H1 (cell line): Measurements from ENCODE around the gene SCPEP1. TPM values are rescaled to one million over a fixed set of nuclear protein-coding genes. Genes with fewer than 3 reads are reported as not detected.

ENCODE experiments used
- CTCF ChIA-PET: fragments of 300-600 bp; sonication (Branson Sonifier 250); formaldehyde crosslinking; loops from one replicate; lab custom pipeline; 2021; ENCODE audit not compliant: partially characterized antibody; lab: Charles Lee
- POLR2A ChIA-PET: fragments of 300-600 bp; sonication (Branson Sonifier 250); formaldehyde crosslinking; loops from one replicate; lab custom pipeline; 2021; ENCODE audit warnings: inconsistent platforms; ENCODE audit not compliant: partially characterized antibody; lab: Charles Lee
- DNase-seq, 2 experiments: peaks; one replicate each; pipeline versions ENCODE4 v3.0.0 to v3.0.0-alpha.2; 2010 to 2022; ENCODE audit warnings: low spot score in 2 of 2, low read depth in 1 of 2, mixed read lengths in 1 of 2
- FAIRE-seq: peaks from 2 replicates; lab custom pipeline; 2011; peaks lifted over from hg19 to GRCh38; lab: Jason Lieb, UNC
- H2AFZ ChIP-seq: 2 replicates; pipeline ENCODE4 v1.8.1; 2012; ENCODE audit warnings: low read length, inconsistent platforms
- H2AK5ac ChIP-seq: 2 replicates; pipeline ENCODE4 v1.6.1; 2013; ENCODE audit warnings: low read depth, low read length
- H2BK120ac ChIP-seq: replicated peaks from 2 replicates; pipeline ENCODE3; 2013; ENCODE audit warnings: low read depth, low read length, inconsistent platforms
- H2BK12ac ChIP-seq: 2 replicates; pipeline ENCODE4 v1.6.1; 2013; ENCODE audit warnings: low read depth, low read length
- H2BK15ac ChIP-seq: 2 replicates; pipeline ENCODE4 v1.6.1; 2013; ENCODE audit warnings: low read length
- H2BK20ac ChIP-seq: 2 replicates; pipeline ENCODE4 v1.6.1; 2013; ENCODE audit warnings: low read length
- H2BK5ac ChIP-seq: 2 replicates; pipeline ENCODE4 v1.6.1; 2013; ENCODE audit warnings: low read depth, low read length
- H3K14ac ChIP-seq: 2 replicates; pipeline ENCODE4 v1.6.1; 2013; ENCODE audit warnings: inconsistent platforms; ENCODE audit not compliant: insufficient read length
- H3K18ac ChIP-seq: 2 replicates; pipeline ENCODE4 v1.6.1; 2013; ENCODE audit warnings: low read length; ENCODE audit errors: extremely low read depth
- H3K23ac ChIP-seq: 2 replicates; pipeline ENCODE4 v1.6.1; 2013; ENCODE audit warnings: inconsistent platforms; ENCODE audit not compliant: insufficient read length
- H3K23me2 ChIP-seq: 2 replicates; pipeline ENCODE4 v1.6.1; 2013; ENCODE audit warnings: low read depth, low read length
- H3K27ac ChIP-seq: 2 replicates; pipeline ENCODE4 v1.6.1; 2011; ENCODE audit warnings: low read depth, low read length, inconsistent platforms
- H3K27me3 ChIP-seq, 4 experiments: replicated peaks in 1 of 4; 1 replicate in 1 of 4; 2 replicates in 3 of 4; pipeline versions ENCODE4 v1.6.1 to v1.8.1; 2011 to 2013; ENCODE audit warnings: low read length in 3 of 4, mild to moderate bottlenecking in 3 of 4, inconsistent platforms in 2 of 4, mixed read lengths in 2 of 4, moderate library complexity in 1 of 4; ENCODE audit not compliant: control insufficient read depth in 3 of 4, insufficient read depth in 3 of 4; ENCODE audit errors: extremely low read depth in 1 of 4
- H3K36me3 ChIP-seq, 4 experiments: 2 replicates each; pipeline versions ENCODE4 v1.6.1 to v1.8.1; 2011 to 2013; ENCODE audit warnings: mild to moderate bottlenecking in 4 of 4, low read length in 3 of 4, moderate library complexity in 2 of 4, control low read depth in 1 of 4, inconsistent platforms in 1 of 4; ENCODE audit not compliant: insufficient read depth in 4 of 4, control insufficient read depth in 2 of 4
- H3K4ac ChIP-seq: replicated peaks from 2 replicates; pipeline ENCODE3; 2013; ENCODE audit warnings: low read length, low read depth, mixed read lengths, inconsistent platforms; ENCODE audit not compliant: insufficient read length
- H3K4me1 ChIP-seq, 4 experiments: replicated peaks in 1 of 4; 1 replicate in 1 of 4; 2 replicates in 3 of 4; pipeline versions ENCODE4 v1.6.1 to v1.8.1; 2011 to 2013; ENCODE audit warnings: low read length in 3 of 4, inconsistent platforms in 2 of 4, mixed read lengths in 1 of 4; ENCODE audit not compliant: insufficient read depth in 4 of 4, control insufficient read depth in 3 of 4
- H3K4me2 ChIP-seq, 2 experiments: 2 replicates each; pipeline versions ENCODE4 v1.6.1 to v1.8.1; 2011 to 2013; ENCODE audit warnings: low read depth in 2 of 2, low read length in 2 of 2, control low read depth in 1 of 2, inconsistent platforms in 1 of 2, mild to moderate bottlenecking in 1 of 2; ENCODE audit not compliant: insufficient read depth in 1 of 2
- H3K4me3 ChIP-seq, 4 experiments: fragments of 200-600, 300-600 bp in 1 of 4; sonication (generic), shearing (Covaris generic), sonication (Bioruptor Twin) in 1 of 4; 2 replicates each; pipeline versions ENCODE4 v1.5.1 to v1.8.1; 2011 to 2016; ENCODE audit warnings: low read length in 4 of 4, low read depth in 3 of 4, control low read depth in 2 of 4, inconsistent platforms in 2 of 4, mild to moderate bottlenecking in 2 of 4, mixed read lengths in 1 of 4, moderate library complexity in 1 of 4; ENCODE audit not compliant: insufficient read depth in 2 of 4; ENCODE audit errors: extremely low read depth in 1 of 4
- H3K56ac ChIP-seq: replicated peaks from 2 replicates; pipeline ENCODE3; 2013; ENCODE audit warnings: low read depth, mild to moderate bottlenecking, mixed read lengths, low read length, inconsistent platforms; ENCODE audit not compliant: insufficient read length
- H3K79me1 ChIP-seq: 2 replicates; pipeline ENCODE4 v1.6.1; 2013; ENCODE audit warnings: low read depth, low read length, control low read depth
- H3K79me2 ChIP-seq, 2 experiments: 2 replicates each; pipeline versions ENCODE4 v1.6.1 to v1.8.1; 2012 to 2013; ENCODE audit warnings: low read length in 2 of 2, mild to moderate bottlenecking in 2 of 2, inconsistent platforms in 1 of 2; ENCODE audit not compliant: insufficient read depth in 2 of 2, control insufficient read depth in 1 of 2
- H3K9ac ChIP-seq, 4 experiments: replicated peaks in 1 of 4; 1 replicate in 1 of 4; 2 replicates in 3 of 4; pipeline versions ENCODE4 v1.6.1 to v1.8.1; 2011 to 2013; ENCODE audit warnings: low read depth in 3 of 4, low read length in 3 of 4, control low read depth in 2 of 4, mild to moderate bottlenecking in 2 of 4, moderate library complexity in 2 of 4, inconsistent platforms in 1 of 4; ENCODE audit errors: extremely low read depth in 1 of 4
- H3K9me3 ChIP-seq, 2 experiments: 2 replicates each; pipeline versions ENCODE4 v1.6.1 to v1.8.1; 2012 to 2013; ENCODE audit warnings: mild to moderate bottlenecking in 2 of 2, moderate library complexity in 2 of 2, control low read depth in 1 of 2, inconsistent platforms in 1 of 2, low read depth in 1 of 2, low read length in 1 of 2, mixed read lengths in 1 of 2; ENCODE audit not compliant: insufficient read depth in 2 of 2
- H4K20me1 ChIP-seq, 2 experiments: replicated peaks in 1 of 2; 2 replicates each; pipeline versions ENCODE3 to v1.8.1; 2011 to 2013; ENCODE audit warnings: inconsistent platforms in 2 of 2, low read length in 2 of 2, mild to moderate bottlenecking in 1 of 2; ENCODE audit not compliant: insufficient read depth in 2 of 2, control insufficient read depth in 1 of 2
- H4K5ac ChIP-seq: 2 replicates; pipeline ENCODE4 v1.6.1; 2013; ENCODE audit warnings: low read length, low read depth, mixed read lengths, inconsistent platforms; ENCODE audit not compliant: insufficient read length
- H4K8ac ChIP-seq: 2 replicates; pipeline ENCODE4 v1.8.0; 2013; ENCODE audit warnings: mild to moderate bottlenecking, moderate library complexity, low read length, inconsistent platforms; ENCODE audit not compliant: insufficient read depth; ENCODE audit errors: extremely low read depth
- H4K91ac ChIP-seq: replicated peaks from 2 replicates; pipeline ENCODE3; 2013; ENCODE audit warnings: low read length, mixed read lengths, inconsistent platforms; ENCODE audit not compliant: insufficient read length
- BACH1 ChIP-seq: IDR thresholded peaks from 2 replicates; pipeline ENCODE4 v1.6.1; 2012; ENCODE audit warnings: low read length, improper control_type of control experiment
- CHD1 ChIP-seq: IDR thresholded peaks from 2 replicates; pipeline ENCODE4 v1.6.1; 2012; ENCODE audit warnings: low read depth, low read length, improper control_type of control experiment
- RAD21 ChIP-seq, 2 experiments: IDR thresholded peaks in 1 of 2; conservative IDR thresholded peaks in 1 of 2; 2 replicates each; pipeline ENCODE4 v1.6.1; 2011; ENCODE audit warnings: low read depth in 2 of 2, low read length in 2 of 2, improper control_type of control experiment in 1 of 2, inconsistent platforms in 1 of 2, mild to moderate bottlenecking in 1 of 2, moderate library complexity in 1 of 2
- TBP ChIP-seq: IDR thresholded peaks from 2 replicates; pipeline ENCODE4 v1.6.1; 2011; ENCODE audit warnings: low read depth, low read length, improper control_type of control experiment
- WGBS, 2 experiments: shearing (Covaris generic) in 1 of 2; methylation state at CpG; one replicate each; pipeline versions ENCODE4 v1.1.6 to v1.1.7; 2013 to 2015; ENCODE audit warnings: low lambda C conversion rate in 2 of 2, mixed read lengths in 2 of 2, inconsistent platforms in 1 of 2, low coverage in 1 of 2, missing lambda C conversion rate in 1 of 2; ENCODE audit not compliant: insufficient replicate concordance in 2 of 2, insufficient coverage in 1 of 2, insufficient read length in 1 of 2; ENCODE audit errors: extremely low coverage in 1 of 2, missing lambda C conversion rate in 1 of 2; 5-methylcytosine and 5-hydroxymethylcytosine counted together
- polyA plus RNA-seq, 7 experiments: library from polyadenylated mRNA; depleted of rRNA in 3 of 7; stranded (reverse) in 5 of 7; unstranded in 2 of 7; fragments of >200 nt in 5 of 7; fragments of 200-250 nt in 2 of 7; gene quantifications; 1 replicate in 5 of 7; 2 replicates in 1 of 7; 4 replicates in 1 of 7; pipeline versions ENCODE4 v1.2.1 to v1.2.3, GENCODE V29; 2011 to 2013; ENCODE audit warnings: missing spikeins in 2 of 7, mixed read lengths in 2 of 7
- total RNA-seq: library from RNA; stranded (reverse); fragmentation: NEBNext Ultra II Directional; extraction: Animal tissue kit (Norgen Biotek cat#: 25700); gene quantifications from 2 replicates; pipeline ENCODE4 v1.2.1, GENCODE V29; 2021
- TF ChIP-seq, protein P1 (sequence below): IDR thresholded peaks from 2 replicates; pipeline ENCODE4 v1.6.1; 2012; ENCODE audit warnings: inconsistent platforms
- TF ChIP-seq, protein P2 (sequence below): IDR thresholded peaks from 2 replicates; pipeline ENCODE4 v1.6.1; 2011; ENCODE audit warnings: low read length, improper control_type of control experiment
- TF ChIP-seq, protein P3 (sequence below), 3 experiments: IDR thresholded peaks; 1 replicate in 2 of 3; 2 replicates in 1 of 3; pipeline versions ENCODE4 v1.5.1 to v1.6.1; 2011; ENCODE audit warnings: low read length in 3 of 3, mild to moderate bottlenecking in 3 of 3, inconsistent platforms in 2 of 3, low read depth in 1 of 3, moderate library complexity in 1 of 3; ENCODE audit not compliant: insufficient read depth in 1 of 3; ENCODE audit errors: control extremely low read depth in 1 of 3

SCPEP1 gene
- total and polyA plus RNA-seq, 2 of the 8 experiments (the other 6 are each of a cell fraction or from before 2014, with no cell fraction given), result 30.7 to 52.6 TPM

DNA sequence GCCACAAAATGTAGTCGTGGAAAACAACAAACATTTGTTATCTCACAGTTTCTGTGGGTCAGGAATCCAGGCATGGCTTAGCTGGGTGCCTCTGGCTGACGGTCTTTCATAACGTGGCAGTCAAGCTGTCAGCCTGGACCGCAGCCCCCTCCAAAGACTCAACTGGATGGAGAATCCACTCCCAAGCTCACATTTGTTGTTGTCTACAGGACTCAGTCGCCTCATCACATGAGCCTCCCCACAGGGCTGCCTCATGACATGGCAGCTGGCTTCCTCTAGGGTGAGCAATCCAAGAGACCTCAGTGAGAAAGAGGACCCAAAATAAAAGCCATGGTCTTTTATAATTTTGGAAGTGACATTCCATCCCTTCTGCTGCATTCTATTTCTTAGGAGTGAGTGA, 72.4 kb downstream of the SCPEP1 start:
- Histone ChIP-seq H3K4ac (no peak overlapping the region), H3K23ac (no peak overlapping the region), H3K56ac (no peak overlapping the region), H3K4me2 (no peak overlapping the region), H3K23me2 (no peaks in the 10 kb centered on the region), H3K79me1 (no peaks in the 10 kb centered on the region), H3K4me3 (no peak overlapping the region), H2BK12ac (no peak overlapping the region), H4K5ac (no peak overlapping the region), H4K91ac (no peak overlapping the region), H3K18ac (no peak overlapping the region), H2BK5ac (peak overlapping the region; percentile 4; the same call in 1 of the 2 replicates), H2BK120ac (no peak overlapping the region), H3K9me3 (no peaks in the 10 kb centered on the region), H2AFZ (peak overlapping the region; percentile 6; the same call in 1 of the 2 replicates), H3K36me3 (no peaks in the 10 kb centered on the region), H2AK5ac (no peak overlapping the region), H3K9ac (no peak overlapping the region), H3K14ac (no peak overlapping the region), H3K27ac (no peak overlapping the region), H3K79me2 (no peaks in the 10 kb centered on the region), H3K27me3 (no peaks in the 10 kb centered on the region), H3K4me1 (peaks cover 3 to 14% (median 9%) of the 10 kb centered on the region in 4 experiments; a peak in 5 of 7 replicates), H2BK20ac (no peak overlapping the region), H2BK15ac (no peak overlapping the region), H4K8ac (no peak overlapping the region), H4K20me1 (no peaks in the 10 kb centered on the region)
- WGBS, 2 experiments, result 87% methylated on average over 5 of the region's 5 CpGs; no CpG with 5 or more reads in 1 of the 2 experiments
- ChIA-PET POLR2A (interaction anchor here (0.7 to 1.2 kb wide), 3 partner anchors 9 to 52 kb away, joined by 3 to 4 read pairs (median 3); partner anchors contain the start of gene AKAP1), CTCF (interaction anchor here (0.8 to 8.4 kb wide), 11 partner anchors 10 to 58 kb away, joined by 3 to 58 read pairs (median 4); no protein-coding TSS in a partner anchor)
- DNase-seq, result no peak
- FAIRE-seq, result no peak
- TF ChIP-seq, protein P1, sequence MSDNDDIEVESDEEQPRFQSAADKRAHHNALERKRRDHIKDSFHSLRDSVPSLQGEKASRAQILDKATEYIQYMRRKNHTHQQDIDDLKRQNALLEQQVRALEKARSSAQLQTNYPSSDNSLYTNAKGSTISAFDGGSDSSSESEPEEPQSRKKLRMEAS, result no peak
- TF ChIP-seq, protein P2, sequence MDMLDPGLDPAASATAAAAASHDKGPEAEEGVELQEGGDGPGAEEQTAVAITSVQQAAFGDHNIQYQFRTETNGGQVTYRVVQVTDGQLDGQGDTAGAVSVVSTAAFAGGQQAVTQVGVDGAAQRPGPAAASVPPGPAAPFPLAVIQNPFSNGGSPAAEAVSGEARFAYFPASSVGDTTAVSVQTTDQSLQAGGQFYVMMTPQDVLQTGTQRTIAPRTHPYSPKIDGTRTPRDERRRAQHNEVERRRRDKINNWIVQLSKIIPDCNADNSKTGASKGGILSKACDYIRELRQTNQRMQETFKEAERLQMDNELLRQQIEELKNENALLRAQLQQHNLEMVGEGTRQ, result no peak
- TF ChIP-seq RAD21 (IDR thresholded peaks at IDR 0.05 in 1 of 2, conservative IDR thresholded peaks at IDR 0.05 in 1 of 2; ENCODE audit: low read depth in 2 of 2, low read length in 2 of 2), result 0 out of 4 replicates have a peak, but pooled peaks of 1 of the 2 experiments have one; percentile 1
- TF ChIP-seq, protein P3, sequence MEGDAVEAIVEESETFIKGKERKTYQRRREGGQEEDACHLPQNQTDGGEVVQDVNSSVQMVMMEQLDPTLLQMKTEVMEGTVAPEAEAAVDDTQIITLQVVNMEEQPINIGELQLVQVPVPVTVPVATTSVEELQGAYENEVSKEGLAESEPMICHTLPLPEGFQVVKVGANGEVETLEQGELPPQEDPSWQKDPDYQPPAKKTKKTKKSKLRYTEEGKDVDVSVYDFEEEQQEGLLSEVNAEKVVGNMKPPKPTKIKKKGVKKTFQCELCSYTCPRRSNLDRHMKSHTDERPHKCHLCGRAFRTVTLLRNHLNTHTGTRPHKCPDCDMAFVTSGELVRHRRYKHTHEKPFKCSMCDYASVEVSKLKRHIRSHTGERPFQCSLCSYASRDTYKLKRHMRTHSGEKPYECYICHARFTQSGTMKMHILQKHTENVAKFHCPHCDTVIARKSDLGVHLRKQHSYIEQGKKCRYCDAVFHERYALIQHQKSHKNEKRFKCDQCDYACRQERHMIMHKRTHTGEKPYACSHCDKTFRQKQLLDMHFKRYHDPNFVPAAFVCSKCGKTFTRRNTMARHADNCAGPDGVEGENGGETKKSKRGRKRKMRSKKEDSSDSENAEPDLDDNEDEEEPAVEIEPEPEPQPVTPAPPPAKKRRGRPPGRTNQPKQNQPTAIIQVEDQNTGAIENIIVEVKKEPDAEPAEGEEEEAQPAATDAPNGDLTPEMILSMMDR (IDR thresholded peaks at IDR 0.05; ENCODE audit: control extremely low read depth in 1 of 3, insufficient read depth in 1 of 3, low read depth in 1 of 3, low read length in 3 of 3), result peak in 1 of 3 experiments; percentile 34; a peak in 1 of 4 replicates
- no peak for TF ChIP-seq BACH1
- TF ChIP-seq TBP, result no peak
- TF ChIP-seq CHD1, result no peak
